GM12878 (cell line): ENCODE results near the gene NCLN. TPM values are rescaled to one million over a fixed set of nuclear protein-coding genes. Genes with fewer than 3 reads are reported as not detected.
A peak's percentile ranks its signal among the peaks of the same experiment; 100 is the strongest.

Source experiments
- ATAC-seq: fragments of 200-7000 bp; cut with Tn5 transposase; 3 replicates; pipeline ENCODE4 v1.9.1; 2020; ENCODE audit warnings: mild to moderate bottlenecking, moderate library complexity
- BruUV-seq: library from RNA; stranded (reverse); fragments of 400-500 nt; replicated peaks from 2 replicates; lab custom pipeline; 2021; lab: Mats Ljungman, UMichigan
- CTCF ChIA-PET: fragments of 300-600 bp; sonication (Branson Sonifier 250); formaldehyde crosslinking; extraction: SDS; loops from one replicate; lab custom pipeline; 2021; ENCODE audit warnings: inconsistent platforms; lab: Yijun Ruan, JAX
- POLR2A ChIA-PET: fragments of 350-600 bp; formaldehyde crosslinking; extraction: SDS; loops from one replicate; lab custom pipeline; 2021; ENCODE audit warnings: inconsistent platforms; lab: Charles Lee
- RAD21 ChIA-PET: fragments of 300-600 bp; sonication (Branson Sonifier 250); formaldehyde crosslinking; loops from one replicate; lab custom pipeline; 2023; ENCODE audit warnings: antibody characterized with exemption; ENCODE audit not compliant: unreplicated experiment; lab: Charles Lee
- SMC1A ChIA-PET: fragments of 300-600 bp; sonication (Branson Sonifier 250); formaldehyde crosslinking; loops from one replicate; lab custom pipeline; 2023; ENCODE audit not compliant: unreplicated experiment, uncharacterized antibody; lab: Charles Lee
- DNase-seq: peaks from one replicate; pipeline ENCODE4 v3.0.0-alpha.2; 2011; ENCODE audit warnings: low read depth, low spot score
- FAIRE-seq: peaks from 3 replicates; lab custom pipeline; 2011; peaks lifted over from hg19 to GRCh38; lab: Jason Lieb, UNC
- H2AFZ ChIP-seq: 2 replicates; pipeline ENCODE4 v1.6.0; 2011; ENCODE audit warnings: low read depth, low read length, control low read depth; ENCODE audit not compliant: control insufficient read depth
- H3K27ac ChIP-seq: 2 replicates; pipeline ENCODE4 v1.5.1; 2011; ENCODE audit warnings: control low read depth; ENCODE audit not compliant: control insufficient read depth, insufficient read depth
- H3K27me3 ChIP-seq, 2 experiments: replicated peaks in 1 of 2; 2 replicates each; pipeline versions ENCODE4 v1.6.0 to v1.6.1; 2011; ENCODE audit warnings: low read length in 1 of 2; ENCODE audit not compliant: control insufficient read depth in 2 of 2, insufficient read depth in 2 of 2
- H3K36me3 ChIP-seq, 2 experiments: 2 replicates each; pipeline ENCODE4 v1.5.1; 2011; ENCODE audit warnings: low read length in 1 of 2; ENCODE audit not compliant: control insufficient read depth in 2 of 2, insufficient read depth in 2 of 2
- H3K4me1 ChIP-seq: 2 replicates; pipeline ENCODE4 v1.6.1; 2011; ENCODE audit warnings: mild to moderate bottlenecking, low read length, moderate library complexity, mixed read lengths; ENCODE audit not compliant: control insufficient read depth, insufficient read depth
- H3K4me2 ChIP-seq: 2 replicates; pipeline ENCODE4 v1.6.0; 2011; ENCODE audit warnings: control low read depth; ENCODE audit not compliant: control insufficient read depth, insufficient read depth
- H3K4me3 ChIP-seq: fragments of 200-600 bp; sonication (generic); 2 replicates; pipeline ENCODE4 v1.5.1; 2016
- H3K79me2 ChIP-seq: 2 replicates; pipeline ENCODE4 v1.6.0; 2011; ENCODE audit warnings: low read length; ENCODE audit not compliant: control insufficient read depth, insufficient read depth
- H3K9ac ChIP-seq: 2 replicates; pipeline ENCODE4 v1.8.0; 2011; ENCODE audit warnings: low read length, control low read depth, mixed read lengths; ENCODE audit not compliant: control insufficient read depth, insufficient read depth
- H3K9me3 ChIP-seq: replicated peaks from 3 replicates; pipeline ENCODE4 v1.5.1; 2011; ENCODE audit warnings: mild to moderate bottlenecking, low read length; ENCODE audit not compliant: control insufficient read depth, insufficient read depth
- H4K20me1 ChIP-seq: 2 replicates; pipeline ENCODE4 v1.6.0; 2011; ENCODE audit not compliant: control insufficient read depth, insufficient read depth
- CREM ChIP-seq: IDR thresholded peaks from 2 replicates; pipeline ENCODE4 v1.6.1; 2014; ENCODE audit warnings: antibody characterized with exemption, low read depth
- DPF2 ChIP-seq: fragments of 450-650 bp; IDR thresholded peaks from 2 replicates; pipeline ENCODE4 v1.6.1; 2017; ENCODE audit warnings: mild to moderate bottlenecking
- EP300 ChIP-seq, 2 experiments: fragments of 150-350 bp in 1 of 2; IDR thresholded peaks; 2 replicates each; pipeline ENCODE4 v1.6.1; 2011 to 2012; ENCODE audit warnings: low read depth in 2 of 2, low read length in 2 of 2, borderline replicate concordance in 1 of 2, improper control_type of control experiment in 1 of 2, inconsistent platforms in 1 of 2; ENCODE audit not compliant: control insufficient read depth in 1 of 2
- EZH2 ChIP-seq: IDR thresholded peaks from 2 replicates; pipeline ENCODE4 v1.6.1; 2012; ENCODE audit warnings: low read depth, mild to moderate bottlenecking, control low read depth, inconsistent platforms, low read length, borderline replicate concordance; ENCODE audit not compliant: control insufficient read depth
- GATAD2B ChIP-seq: fragments of 450-650 bp; conservative IDR thresholded peaks from 2 replicates; pipeline ENCODE4 v1.6.1; 2017; ENCODE audit warnings: low read depth, mild to moderate bottlenecking, moderate library complexity
- HDAC2 ChIP-seq: fragments of 200-600 bp; sonication (generic); IDR thresholded peaks from 2 replicates; pipeline ENCODE4 v1.6.1; 2017
- IRF4 ChIP-seq: IDR thresholded peaks from 2 replicates; pipeline ENCODE4 v1.6.1; 2011; ENCODE audit warnings: low read depth, low read length
- IRF5 ChIP-seq: fragments of 450-650 bp; IDR thresholded peaks from 2 replicates; pipeline ENCODE4 v1.6.1; 2017; ENCODE audit warnings: borderline replicate concordance
- MTA3 ChIP-seq: IDR thresholded peaks from 2 replicates; pipeline ENCODE4 v1.6.1; 2012; ENCODE audit warnings: low read length, inconsistent platforms, borderline replicate concordance
- MXI1 ChIP-seq: fragments of 150-350 bp; IDR thresholded peaks from 2 replicates; pipeline ENCODE4 v1.6.1; 2011; ENCODE audit warnings: low read depth, mild to moderate bottlenecking, inconsistent platforms, low read length, improper control_type of control experiment
- MYC ChIP-seq: IDR thresholded peaks from 2 replicates; pipeline ENCODE4 v1.6.1; 2011; ENCODE audit warnings: mild to moderate bottlenecking, low read length, moderate library complexity, inconsistent platforms; ENCODE audit not compliant: insufficient read depth, insufficient replicate concordance, insufficient read length, severe bottlenecking
- POLR2A ChIP-seq: IDR thresholded peaks from 2 replicates; pipeline ENCODE4 v1.6.1; 2011; ENCODE audit warnings: low read depth, mild to moderate bottlenecking, low read length
- RAD51 ChIP-seq: fragments of 450-650 bp; IDR thresholded peaks from 2 replicates; pipeline ENCODE4 v1.6.1; 2016; ENCODE audit warnings: moderate library complexity, mild to moderate bottlenecking, inconsistent platforms
- RB1 ChIP-seq: fragments of 450-650 bp; formaldehyde crosslinking; IDR thresholded peaks from 2 replicates; pipeline ENCODE4 v1.6.1; 2017; ENCODE audit warnings: mild to moderate bottlenecking, borderline replicate concordance
- SP1 ChIP-seq: IDR thresholded peaks from one replicate; pipeline ENCODE4 v1.6.1; 2011; ENCODE audit warnings: low read depth, low read length
- SREBF2 ChIP-seq: IDR thresholded peaks from 2 replicates; pipeline ENCODE4 v1.6.1; 2012; ENCODE audit warnings: mild to moderate bottlenecking, low read length
- TCF3 ChIP-seq: IDR thresholded peaks from 2 replicates; pipeline ENCODE4 v1.6.1; 2012; ENCODE audit warnings: low read depth, mild to moderate bottlenecking, low read length, borderline replicate concordance; ENCODE audit not compliant: insufficient read depth
- YBX1 ChIP-seq: fragments of 450-650 bp; IDR thresholded peaks from 2 replicates; pipeline ENCODE4 v1.6.1; 2016; ENCODE audit warnings: antibody characterized with exemption
- WGBS: methylation state at CpG from one replicate; pipeline ENCODE4 v1.1.6; 2016; ENCODE audit warnings: low lambda C conversion rate; ENCODE audit not compliant: insufficient replicate concordance, insufficient coverage; ENCODE audit errors: missing lambda C conversion rate; 5-methylcytosine and 5-hydroxymethylcytosine counted together
- in situ Hi-C: fragments of 300-500 bp; cut with MboI; formaldehyde crosslinking; loops from 9 replicates; pipeline ENCODE4 v1.14.3; 2018; ENCODE audit warnings: mixed read lengths
- intact Hi-C: fragments of 100-400 bp; cut with micrococcal nuclease; formaldehyde crosslinking; loops from one replicate; pipeline ENCODE4 v1.14.2; 2022; ENCODE audit not compliant: unreplicated experiment
- polyA plus RNA-seq, 11 experiments: library from polyadenylated mRNA; depleted of rRNA in 4 of 11; unstranded in 6 of 11; stranded (reverse) in 5 of 11; fragments of >200 nt; fragmentation: Nextera tagmentation in 4 of 11; fragmentation: Illumina TruSeq in 1 of 11; extraction: Ambion mirVana in 4 of 11; extraction: Trizol in 1 of 11; gene quantifications; 1 replicate in 1 of 11; 2 replicates in 10 of 11; pipeline versions ENCODE4 v1.2.1 to v1.2.3, GENCODE V29; 2011 to 2016; ENCODE audit warnings: inconsistent platforms in 2 of 11, missing spikeins in 2 of 11, low read depth in 1 of 11
- total RNA-seq, 4 experiments: library from RNA; depleted of rRNA in 3 of 4; stranded (reverse); fragments of >200 nt in 3 of 4; fragmentation: Illumina TruSeq in 1 of 4; extraction: Trizol in 1 of 4; gene quantifications; 2 replicates each; pipeline versions ENCODE4 v1.2.1 to v1.2.3, GENCODE V29; 2013 to 2021
- TF ChIP-seq, protein P1 (sequence below): fragments of 450-650 bp; IDR thresholded peaks from 2 replicates; pipeline ENCODE4 v1.6.1; 2017; ENCODE audit warnings: low read depth, mild to moderate bottlenecking, moderate library complexity

The NCLN gene
- total and polyA plus RNA-seq, 10 of the 15 experiments (the other 5 are each of a cell fraction or from before 2014, with no cell fraction given) = 2.2 to 79.1 (median 36.0) TPM

- DNase-seq (no peak), ATAC-seq (peak; percentile 53), FAIRE-seq (no peak)
- RAD21 ChIA-PET = interaction anchor here (0.9 kb wide), 1 partner anchor 236 kb away, joined by 3 read pairs; no protein-coding TSS in a partner anchor
- CTCF ChIA-PET = interaction anchor here (1.1 kb wide), 1 partner anchor 22 kb away, joined by 3 read pairs; no protein-coding TSS in a partner anchor
- POLR2A ChIA-PET = interaction anchor here (0.9 to 1.2 kb wide), 2 partner anchors 11 to 236 kb away, joined by 3 to 5 read pairs; no protein-coding TSS in a partner anchor
- peak overlapping the region; percentile 76 for H3K4me3 ChIP-seq
- no peaks in the 10 kb centered on the region for H3K27me3 ChIP-seq
- H3K4me2 ChIP-seq = peak overlapping the region; percentile 99
- WGBS = 2% methylated on average over 10 of the region's 38 CpGs
- H3K4me1 ChIP-seq = peaks cover 14% of the 10 kb centered on the region
- in situ Hi-C loops = no loop called here
- H2AFZ ChIP-seq = peak overlapping the region; percentile 82
- no TSS peak for BruUV-seq
- no peaks in the 10 kb centered on the region for H3K9me3 ChIP-seq
- SMC1A ChIA-PET = interaction anchor here (1.6 kb wide), 1 partner anchor 15 kb away, joined by 4 read pairs; no protein-coding TSS in a partner anchor
- H3K36me3 ChIP-seq = peaks cover 0 to 3% of the 10 kb centered on the region in 2 experiments; a peak in 1 of 4 replicates
- H3K79me2 ChIP-seq = peaks cover 59% of the 10 kb centered on the region
- no peaks in the 10 kb centered on the region for H4K20me1 ChIP-seq
- H3K9ac ChIP-seq = peak overlapping the region; percentile 91
- intact Hi-C loops = no loop called here
- H3K27ac ChIP-seq = peak overlapping the region; percentile 94
- no peak for TF ChIP-seq EP300 (IDR thresholded peaks at IDR 0.05; ENCODE audit: borderline replicate concordance in 1 of 2, control insufficient read depth in 1 of 2, low read depth in 2 of 2, low read length in 2 of 2)
- no peak for TF ChIP-seq EZH2
- peak; percentile 18; the same call in 1 of the 2 replicates for TF ChIP-seq MXI1
- no peak for TF ChIP-seq MYC
- TF ChIP-seq RAD51 = no peak
- peak; percentile 38; the same call in 1 of the 2 replicates for TF ChIP-seq GATAD2B
- no peak for TF ChIP-seq IRF4
- no peak for TF ChIP-seq YBX1
- no peak for TF ChIP-seq CREM
- TF ChIP-seq, protein P1, sequence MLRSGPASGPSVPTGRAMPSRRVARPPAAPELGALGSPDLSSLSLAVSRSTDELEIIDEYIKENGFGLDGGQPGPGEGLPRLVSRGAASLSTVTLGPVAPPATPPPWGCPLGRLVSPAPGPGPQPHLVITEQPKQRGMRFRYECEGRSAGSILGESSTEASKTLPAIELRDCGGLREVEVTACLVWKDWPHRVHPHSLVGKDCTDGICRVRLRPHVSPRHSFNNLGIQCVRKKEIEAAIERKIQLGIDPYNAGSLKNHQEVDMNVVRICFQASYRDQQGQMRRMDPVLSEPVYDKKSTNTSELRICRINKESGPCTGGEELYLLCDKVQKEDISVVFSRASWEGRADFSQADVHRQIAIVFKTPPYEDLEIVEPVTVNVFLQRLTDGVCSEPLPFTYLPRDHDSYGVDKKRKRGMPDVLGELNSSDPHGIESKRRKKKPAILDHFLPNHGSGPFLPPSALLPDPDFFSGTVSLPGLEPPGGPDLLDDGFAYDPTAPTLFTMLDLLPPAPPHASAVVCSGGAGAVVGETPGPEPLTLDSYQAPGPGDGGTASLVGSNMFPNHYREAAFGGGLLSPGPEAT = no peak
- 0 out of 2 replicates have a peak, but pooled peaks have one; percentile 15 for TF ChIP-seq DPF2
- no peak for TF ChIP-seq HDAC2
- TF ChIP-seq TCF3 = no peak
- TF ChIP-seq POLR2A = peak; percentile 16; the same call in 1 of the 2 replicates
- 0 out of 2 replicates have a peak, but pooled peaks have one; percentile 13 for TF ChIP-seq RB1
- TF ChIP-seq SREBF2 = no peak
- no peak for TF ChIP-seq IRF5
- no peak for TF ChIP-seq SP1
- TF ChIP-seq MTA3 = no peak
These were observed 494 bp downstream of the NCLN start for GRCh38 chr19:3186160-3186688.
